ENCODE data around the gene KLF13. TPM values are rescaled to one million over a fixed set of nuclear protein-coding genes. Genes with fewer than 3 reads are reported as not detected.

The KLF13 gene
- total and polyA plus RNA-seq, 2 experiments from 2014 or later: 15.1 to 35.7 TPM

DNA sequence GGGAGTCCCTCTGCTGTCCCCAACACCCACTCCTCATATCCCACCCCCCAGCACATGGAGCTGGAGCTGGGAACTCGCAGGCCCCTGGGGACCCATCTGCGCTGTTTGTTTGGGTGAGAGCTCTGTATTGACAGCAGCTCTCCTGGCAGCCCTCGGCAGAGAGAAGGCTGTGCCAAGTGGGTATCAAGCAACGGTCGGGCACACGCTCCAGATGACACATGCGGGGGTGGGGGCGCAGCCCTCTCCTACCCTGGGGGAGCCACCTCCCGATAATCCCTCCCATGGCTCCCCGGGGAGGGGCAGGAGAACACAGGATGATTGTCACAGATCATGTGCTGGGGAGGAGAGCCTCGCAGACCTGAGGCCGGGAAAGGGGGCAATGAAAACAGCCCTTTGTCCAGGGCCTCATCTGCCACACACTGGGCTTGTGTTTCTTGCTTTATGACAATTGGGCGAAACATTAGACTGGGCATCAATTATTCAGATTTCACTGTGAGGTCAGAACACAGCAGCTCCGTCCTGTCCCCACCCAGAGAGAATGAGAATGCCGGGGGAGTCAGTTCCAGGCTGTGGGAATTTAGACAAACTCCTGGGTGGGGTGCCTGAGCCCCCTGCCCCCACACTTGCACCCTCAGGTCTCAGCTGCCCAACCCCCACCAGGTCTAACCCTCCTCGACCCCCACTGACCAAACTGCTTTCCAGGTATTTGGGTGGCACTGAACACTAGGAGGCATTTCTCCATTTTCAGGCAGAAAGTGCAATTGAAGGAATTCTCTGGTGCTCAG lies 46.4 kb upstream of the KLF13 start:
- no peak overlapping the region for H3K27ac ChIP-seq
- DNase-seq (ENCODE audit: low read depth in 1 of 2, low spot score in 1 of 2): no peak

DNA sequence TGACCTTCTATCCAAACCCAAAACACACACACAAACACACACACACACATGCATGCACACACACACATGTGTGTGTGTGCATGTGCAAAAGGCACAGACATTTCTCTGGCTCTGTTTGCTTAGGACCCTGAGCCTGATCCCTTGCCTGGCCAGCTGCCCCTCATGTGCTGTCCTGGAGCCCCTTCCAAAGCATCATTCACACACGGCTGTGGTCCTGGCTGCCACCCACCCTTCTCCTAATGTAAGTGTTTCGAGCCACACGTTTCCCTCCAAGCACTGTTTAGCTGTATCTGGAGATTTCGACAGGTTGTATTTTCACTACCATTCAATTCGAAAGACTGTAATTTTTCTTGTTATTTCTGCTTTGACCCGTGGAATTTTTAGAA lies 45.8 kb upstream of the KLF13 start:
- H3K27ac ChIP-seq: no peak overlapping the region

More for the DNA sequence above, 46.4 kb upstream of the KLF13 start:
- Histone ChIP-seq H3K9me3 (ENCODE audit: low read depth) (no peaks in the 10 kb centered on the region), H3K4me1 (ENCODE audit: low read depth) (no peaks in the 10 kb centered on the region), H3K4me3 (no peak overlapping the region), H3K27me3 (no peaks in the 10 kb centered on the region), H3K36me3 (no peaks in the 10 kb centered on the region)
- TF ChIP-seq, protein P1, sequence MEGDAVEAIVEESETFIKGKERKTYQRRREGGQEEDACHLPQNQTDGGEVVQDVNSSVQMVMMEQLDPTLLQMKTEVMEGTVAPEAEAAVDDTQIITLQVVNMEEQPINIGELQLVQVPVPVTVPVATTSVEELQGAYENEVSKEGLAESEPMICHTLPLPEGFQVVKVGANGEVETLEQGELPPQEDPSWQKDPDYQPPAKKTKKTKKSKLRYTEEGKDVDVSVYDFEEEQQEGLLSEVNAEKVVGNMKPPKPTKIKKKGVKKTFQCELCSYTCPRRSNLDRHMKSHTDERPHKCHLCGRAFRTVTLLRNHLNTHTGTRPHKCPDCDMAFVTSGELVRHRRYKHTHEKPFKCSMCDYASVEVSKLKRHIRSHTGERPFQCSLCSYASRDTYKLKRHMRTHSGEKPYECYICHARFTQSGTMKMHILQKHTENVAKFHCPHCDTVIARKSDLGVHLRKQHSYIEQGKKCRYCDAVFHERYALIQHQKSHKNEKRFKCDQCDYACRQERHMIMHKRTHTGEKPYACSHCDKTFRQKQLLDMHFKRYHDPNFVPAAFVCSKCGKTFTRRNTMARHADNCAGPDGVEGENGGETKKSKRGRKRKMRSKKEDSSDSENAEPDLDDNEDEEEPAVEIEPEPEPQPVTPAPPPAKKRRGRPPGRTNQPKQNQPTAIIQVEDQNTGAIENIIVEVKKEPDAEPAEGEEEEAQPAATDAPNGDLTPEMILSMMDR (IDR thresholded peaks at IDR 0.05; ENCODE audit: low read depth, low read length): no peak

DNA sequence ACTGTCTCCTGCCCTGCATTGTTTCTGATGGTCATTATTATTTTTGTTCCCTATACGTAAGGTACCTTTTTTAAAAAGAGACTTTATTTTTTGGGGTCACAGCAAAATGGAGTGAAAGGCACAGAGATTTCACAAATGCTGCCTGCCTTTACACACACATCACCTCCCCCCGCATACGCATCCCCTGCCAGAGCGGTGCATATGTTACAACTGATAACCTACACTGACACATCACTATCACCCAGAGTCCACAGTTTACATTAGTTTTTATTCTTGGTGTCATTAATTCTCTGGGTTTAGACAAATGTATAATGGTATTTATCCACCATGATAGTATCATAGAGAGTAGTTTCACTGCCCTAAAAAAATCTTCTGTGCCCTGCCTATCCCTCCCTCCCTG lies 43.6 kb upstream of the KLF13 start:
- H3K27me3 ChIP-seq: no peaks in the 10 kb centered on the region
- no peak overlapping the region for H3K27ac ChIP-seq
- no peak for DNase-seq (ENCODE audit: low read depth in 1 of 2, low spot score in 1 of 2)
- TF ChIP-seq, protein P1 (IDR thresholded peaks at IDR 0.05; ENCODE audit: low read depth, low read length): no peak
- no peak overlapping the region for H3K4me3 ChIP-seq
- no peaks in the 10 kb centered on the region for H3K9me3 ChIP-seq (ENCODE audit: low read depth)
- no peaks in the 10 kb centered on the region for H3K4me1 ChIP-seq (ENCODE audit: low read depth)
- H3K36me3 ChIP-seq: no peaks in the 10 kb centered on the region

More for the DNA sequence above, 45.8 kb upstream of the KLF13 start:
- H3K36me3 ChIP-seq: no peaks in the 10 kb centered on the region
- no peaks in the 10 kb centered on the region for H3K27me3 ChIP-seq
- H3K4me1 ChIP-seq (ENCODE audit: low read depth): no peaks in the 10 kb centered on the region
- H3K4me3 ChIP-seq: no peak overlapping the region
- H3K9me3 ChIP-seq (ENCODE audit: low read depth): no peaks in the 10 kb centered on the region
- DNase-seq (ENCODE audit: low read depth in 1 of 2, low spot score in 1 of 2): no peak
- TF ChIP-seq, protein P1 (IDR thresholded peaks at IDR 0.05; ENCODE audit: low read depth, low read length): no peak

DNA sequence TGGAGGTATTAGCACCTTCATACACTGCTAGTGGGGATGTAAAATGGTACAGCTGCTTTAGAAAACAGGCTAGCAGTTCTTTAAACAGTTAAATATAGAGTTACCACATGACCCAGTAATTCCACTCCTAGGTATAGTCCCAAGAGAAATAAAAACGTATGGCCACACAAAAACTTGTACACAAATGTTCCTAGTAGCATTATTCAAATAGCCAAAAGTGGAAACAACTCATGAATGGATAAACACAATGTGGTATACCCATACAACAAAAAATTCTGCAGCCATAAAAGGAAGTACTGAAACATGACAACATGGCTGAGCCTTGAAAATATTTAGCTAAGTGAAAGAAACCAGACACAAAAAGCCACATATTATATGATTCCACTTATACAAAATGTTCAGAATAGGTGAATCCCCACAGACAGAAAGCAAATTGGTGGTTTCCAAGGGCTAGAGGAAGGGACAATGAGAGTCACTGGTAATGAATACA lies 40.8 kb upstream of the KLF13 start:
- Histone ChIP-seq H3K36me3 (no peaks in the 10 kb centered on the region), H3K27ac (no peak overlapping the region), H3K4me3 (no peak overlapping the region), H3K27me3 (peaks cover 4% of the 10 kb centered on the region), H3K9me3 (ENCODE audit: low read depth) (no peaks in the 10 kb centered on the region), H3K4me1 (ENCODE audit: low read depth) (no peaks in the 10 kb centered on the region)
- no peak for DNase-seq (ENCODE audit: low read depth in 1 of 2, low spot score in 1 of 2)
- TF ChIP-seq, protein P1 (IDR thresholded peaks at IDR 0.05; ENCODE audit: low read depth, low read length): no peak

DNA sequence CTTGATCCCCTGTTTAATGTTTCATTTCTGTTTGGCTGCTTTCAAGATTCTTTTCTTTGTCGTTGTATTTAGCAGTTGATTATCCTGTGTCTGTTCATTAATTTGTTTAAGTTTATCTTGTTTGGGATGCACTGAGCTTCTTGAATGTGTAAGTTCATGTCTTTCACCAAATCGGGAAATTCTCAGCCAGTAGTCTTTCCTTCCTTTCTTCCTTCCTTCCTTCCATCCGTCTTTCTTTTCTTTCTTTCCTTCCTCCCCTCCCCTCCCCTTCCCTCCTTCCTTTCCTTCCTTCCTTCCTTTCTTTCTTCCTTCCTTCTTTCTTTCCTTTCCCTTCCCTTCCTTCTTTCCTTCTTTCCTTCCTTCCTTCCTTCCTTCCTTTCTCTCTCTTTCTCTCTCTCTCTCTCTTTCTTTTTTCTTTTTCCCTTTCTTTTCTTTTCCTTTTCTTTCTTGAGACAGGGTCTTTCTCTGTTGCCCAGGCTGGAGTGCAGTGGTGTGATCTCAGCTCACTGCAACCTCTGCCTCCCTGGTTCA lies 35.5 kb upstream of the KLF13 start:
- H3K36me3 ChIP-seq: no peaks in the 10 kb centered on the region
- H3K4me1 ChIP-seq (ENCODE audit: low read depth): no peaks in the 10 kb centered on the region
- no peaks in the 10 kb centered on the region for H3K9me3 ChIP-seq (ENCODE audit: low read depth)
- H3K27ac ChIP-seq: no peak overlapping the region
- TF ChIP-seq, protein P1 (IDR thresholded peaks at IDR 0.05; ENCODE audit: low read depth, low read length): no peak
- H3K27me3 ChIP-seq: peaks cover 7% of the 10 kb centered on the region
- no peak overlapping the region for H3K4me3 ChIP-seq
- DNase-seq (ENCODE audit: low read depth in 1 of 2, low spot score in 1 of 2): no peak

Measured in cardiac muscle cell (in vitro differentiated cells and primary cell).